SU-DHL-6 (cell line): ENCODE results near the gene INPP4B.

Source experiments
- EZH2phosphoT487 ChIP-seq: fragments of 200-600 bp; sonication (generic), shearing (Covaris generic); conservative IDR thresholded peaks from 2 replicates; pipeline ENCODE4 v1.6.1; 2018; ENCODE audit warnings: mild to moderate bottlenecking, antibody characterized with exemption, low read length, moderate library complexity, mixed read lengths
- TF ChIP-seq, protein P1 (sequence below): fragments of 200-600 bp; sonication (generic); IDR thresholded peaks from one replicate; pipeline ENCODE4 v1.5.1; 2017; ENCODE audit warnings: antibody characterized with exemption, mild to moderate bottlenecking, low read length, moderate library complexity; ENCODE audit not compliant: insufficient read depth, poor library complexity, severe bottlenecking

DNA sequence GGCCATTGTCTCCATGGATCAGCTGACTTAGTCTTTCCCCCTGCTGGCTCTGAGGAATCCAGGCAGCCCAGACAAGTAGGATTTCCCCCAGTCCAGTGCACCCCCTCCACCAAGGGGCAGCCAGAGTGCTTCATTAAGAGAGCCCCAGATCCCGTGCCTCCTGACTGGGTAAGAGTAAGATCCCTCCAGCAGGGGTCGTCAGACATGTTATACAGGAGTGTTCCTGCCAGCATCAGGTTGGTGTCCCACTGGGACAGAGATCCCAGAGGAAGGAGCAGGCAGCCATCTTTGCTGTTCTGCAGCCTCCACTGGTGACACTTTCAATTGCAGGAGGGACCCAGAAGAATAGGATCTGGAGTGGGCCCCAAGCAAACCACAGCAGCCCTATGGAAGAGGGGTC, 29.0 kb upstream of the INPP4B start:
- no peak for TF ChIP-seq EZH2phosphoT487
- TF ChIP-seq, protein P1, sequence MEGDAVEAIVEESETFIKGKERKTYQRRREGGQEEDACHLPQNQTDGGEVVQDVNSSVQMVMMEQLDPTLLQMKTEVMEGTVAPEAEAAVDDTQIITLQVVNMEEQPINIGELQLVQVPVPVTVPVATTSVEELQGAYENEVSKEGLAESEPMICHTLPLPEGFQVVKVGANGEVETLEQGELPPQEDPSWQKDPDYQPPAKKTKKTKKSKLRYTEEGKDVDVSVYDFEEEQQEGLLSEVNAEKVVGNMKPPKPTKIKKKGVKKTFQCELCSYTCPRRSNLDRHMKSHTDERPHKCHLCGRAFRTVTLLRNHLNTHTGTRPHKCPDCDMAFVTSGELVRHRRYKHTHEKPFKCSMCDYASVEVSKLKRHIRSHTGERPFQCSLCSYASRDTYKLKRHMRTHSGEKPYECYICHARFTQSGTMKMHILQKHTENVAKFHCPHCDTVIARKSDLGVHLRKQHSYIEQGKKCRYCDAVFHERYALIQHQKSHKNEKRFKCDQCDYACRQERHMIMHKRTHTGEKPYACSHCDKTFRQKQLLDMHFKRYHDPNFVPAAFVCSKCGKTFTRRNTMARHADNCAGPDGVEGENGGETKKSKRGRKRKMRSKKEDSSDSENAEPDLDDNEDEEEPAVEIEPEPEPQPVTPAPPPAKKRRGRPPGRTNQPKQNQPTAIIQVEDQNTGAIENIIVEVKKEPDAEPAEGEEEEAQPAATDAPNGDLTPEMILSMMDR = no peak
